Parathyroid adenoma (tissue), 2 donors: ENCODE results near the gene RNF17.

Experiments
- H2AFZ ChIP-seq: fragments of 300-600 bp; sonication (generic); one replicate; pipeline ENCODE4 v1.7.0; 2017; ENCODE audit warnings: antibody characterized with exemption, mild to moderate bottlenecking
- H3K27ac ChIP-seq: fragments of 300-600 bp; sonication (generic); one replicate; pipeline ENCODE4 v1.7.0; 2017
- H3K27me3 ChIP-seq: fragments of 300-600 bp; sonication (generic); one replicate; pipeline ENCODE4 v1.7.0; 2017; ENCODE audit warnings: low read length; ENCODE audit not compliant: control insufficient read depth, insufficient read depth
- H3K36me3 ChIP-seq: fragments of 300-600 bp; sonication (generic); one replicate; pipeline ENCODE4 v1.7.0; 2017; ENCODE audit warnings: low read length; ENCODE audit not compliant: control insufficient read depth, insufficient read depth
- H3K4me1 ChIP-seq: fragments of 300-600 bp; sonication (generic); one replicate; pipeline ENCODE4 v1.7.0; 2017; ENCODE audit warnings: control low read depth
- H3K4me2 ChIP-seq: fragments of 300-600 bp; sonication (generic); one replicate; pipeline ENCODE4 v1.7.0; 2017; ENCODE audit warnings: low read length
- H3K4me3 ChIP-seq: fragments of 300-600 bp; sonication (generic); one replicate; pipeline ENCODE4 v1.7.0; 2017; ENCODE audit warnings: low read depth, low read length
- H3K79me2 ChIP-seq: fragments of 300-600 bp; sonication (generic); one replicate; pipeline ENCODE4 v1.7.0; 2017; ENCODE audit warnings: control low read depth
- H3K9ac ChIP-seq: fragments of 300-600 bp; sonication (generic); one replicate; pipeline ENCODE4 v1.7.0; 2017; ENCODE audit warnings: mild to moderate bottlenecking
- H3K9me3 ChIP-seq: fragments of 300-600 bp; sonication (generic); one replicate; pipeline ENCODE4 v1.7.0; 2017; ENCODE audit warnings: low read length; ENCODE audit not compliant: control insufficient read depth
- CTCF ChIP-seq: fragments of 300-600 bp; sonication (generic); IDR thresholded peaks from one replicate; pipeline ENCODE4 v1.7.0; 2017; ENCODE audit warnings: antibody characterized with exemption, mild to moderate bottlenecking
- donor health status: primary hyperparathyroidism.

The RNF17 gene

GRCh38 chr13:24868874-24869273, 104.9 kb downstream of the RNF17 start:
- Histone ChIP-seq H3K9me3 (no peaks in the 10 kb centered on the region), H2AFZ (no peak overlapping the region), H3K27ac (no peak overlapping the region), H3K4me1 (no peaks in the 10 kb centered on the region), H3K27me3 (no peaks in the 10 kb centered on the region), H3K36me3 (no peaks in the 10 kb centered on the region), H3K79me2 (no peaks in the 10 kb centered on the region), H3K4me2 (no peak overlapping the region), H3K4me3 (no peak overlapping the region), H3K9ac (no peak overlapping the region)
- no peak for TF ChIP-seq CTCF

DNA sequence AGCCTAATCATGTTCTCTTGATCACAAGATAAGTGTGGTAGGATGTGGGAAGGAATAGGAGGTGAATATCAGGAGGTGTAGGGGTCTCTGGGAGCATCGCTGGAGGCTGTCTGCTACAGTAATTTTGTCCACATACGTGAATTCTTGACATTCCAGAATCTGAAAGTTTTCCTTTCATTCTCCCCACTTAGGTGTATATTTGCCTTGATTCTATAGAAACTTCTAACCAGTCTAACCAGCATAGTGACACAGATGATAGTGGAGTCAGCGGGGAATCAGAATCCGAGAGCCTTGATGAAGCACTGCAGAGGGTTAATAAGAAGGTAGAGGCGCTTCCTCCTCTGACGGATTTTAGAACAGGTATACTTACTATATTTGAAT, 106.4 kb downstream of the RNF17 start:
- no peaks in the 10 kb centered on the region for H3K79me2 ChIP-seq
- H3K4me2 ChIP-seq, result no peak overlapping the region
- H3K9ac ChIP-seq, result no peak overlapping the region
- H3K27me3 ChIP-seq, result no peaks in the 10 kb centered on the region
- H3K36me3 ChIP-seq, result no peaks in the 10 kb centered on the region
- no peak overlapping the region for H3K27ac ChIP-seq
- H2AFZ ChIP-seq, result no peak overlapping the region
- H3K4me3 ChIP-seq, result no peak overlapping the region
- TF ChIP-seq CTCF, result no peak
- H3K9me3 ChIP-seq, result no peaks in the 10 kb centered on the region
- H3K4me1 ChIP-seq, result no peaks in the 10 kb centered on the region

DNA sequence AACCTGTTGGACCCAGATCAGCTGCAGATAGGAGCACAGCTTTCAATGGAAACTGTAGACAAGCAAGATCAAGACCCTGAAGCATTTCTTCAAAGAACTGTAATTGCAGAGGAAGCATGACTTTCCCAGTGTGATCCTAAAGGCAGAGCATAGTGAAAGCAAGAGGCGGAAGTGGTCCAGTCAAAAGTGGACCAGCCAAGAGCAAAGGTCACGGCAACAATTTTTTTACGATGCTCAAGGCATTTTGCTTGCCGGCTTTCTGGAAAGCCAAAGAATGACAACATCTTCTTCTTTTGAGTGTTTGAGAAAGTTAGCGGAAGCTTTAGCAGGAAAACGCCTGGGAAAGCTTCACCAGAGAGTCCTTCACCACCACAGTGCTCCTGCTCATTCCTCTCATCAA, 111.6 kb downstream of the RNF17 start:
- no peaks in the 10 kb centered on the region for H3K4me1 ChIP-seq
- H3K36me3 ChIP-seq, result no peaks in the 10 kb centered on the region
- H3K27me3 ChIP-seq, result no peaks in the 10 kb centered on the region
- no peak overlapping the region for H3K4me2 ChIP-seq
- no peaks in the 10 kb centered on the region for H3K9me3 ChIP-seq
- no peak for TF ChIP-seq CTCF
- no peak overlapping the region for H3K4me3 ChIP-seq
- no peak overlapping the region for H2AFZ ChIP-seq
- no peak overlapping the region for H3K9ac ChIP-seq
- no peaks in the 10 kb centered on the region for H3K79me2 ChIP-seq
- no peak overlapping the region for H3K27ac ChIP-seq

- Histone ChIP-seq H3K79me2 (no peaks in the 10 kb centered on the region), H3K9me3 (no peaks in the 10 kb centered on the region), H3K27me3 (no peaks in the 10 kb centered on the region), H2AFZ (no peak overlapping the region), H3K9ac (no peak overlapping the region), H3K4me3 (no peak overlapping the region), H3K4me1 (no peaks in the 10 kb centered on the region), H3K36me3 (no peaks in the 10 kb centered on the region), H3K27ac (no peak overlapping the region), H3K4me2 (no peak overlapping the region)
- no peak for TF ChIP-seq CTCF
These were observed 113.6 kb downstream of the RNF17 start for GRCh38 chr13:24877531-24877930.

- Histone ChIP-seq H3K27ac (no peak overlapping the region), H3K79me2 (no peaks in the 10 kb centered on the region), H2AFZ (no peak overlapping the region), H3K4me3 (no peak overlapping the region), H3K36me3 (no peaks in the 10 kb centered on the region), H3K9me3 (no peaks in the 10 kb centered on the region), H3K4me2 (no peak overlapping the region), H3K27me3 (no peaks in the 10 kb centered on the region), H3K9ac (no peak overlapping the region), H3K4me1 (no peaks in the 10 kb centered on the region)
- no peak for TF ChIP-seq CTCF
These were observed 114.4 kb downstream of the RNF17 start for GRCh38 chr13:24878340-24878739.
